Stomach (tissue), 4 donors: Measurements from ENCODE around the gene RRP15.

Experiments used
- CTCF ChIP-seq, 7 experiments: fragments of 450-650 bp in 4 of 7; fragments of 200-600 bp in 3 of 7; sonication (generic) in 3 of 7; IDR thresholded peaks; one replicate each; pipeline ENCODE4 v1.5.1; 2016 to 2019; ENCODE audit warnings: antibody characterized with exemption in 7 of 7, control low read depth in 2 of 7, mild to moderate bottlenecking in 1 of 7
- EP300 ChIP-seq: sonication (generic); formaldehyde crosslinking; IDR thresholded peaks from one replicate; pipeline ENCODE4 v1.6.1; 2017; ENCODE audit warnings: antibody characterized with exemption
- POLR2AphosphoS5 ChIP-seq, 3 donors: sonication (generic); formaldehyde crosslinking; IDR thresholded peaks; one replicate each; pipeline ENCODE4 v1.6.1; 2016; ENCODE audit warnings: antibody characterized with exemption in 3 of 3

- TF ChIP-seq EP300 (no peak), CTCF (IDR thresholded peaks at IDR 0.05) (no peak), POLR2AphosphoS5 (IDR thresholded peaks at IDR 0.05) (no peak)
These were observed 79.1 kb downstream of the RRP15 start for GRCh38 chr1:218364028-218364710.
